IMR-90 (cell line): ENCODE results near the gene BCHE. TPM values are rescaled to one million over a fixed set of nuclear protein-coding genes. Genes with fewer than 3 reads are reported as not detected.

Experiments used
- ATAC-seq: fragments of 200-7000 bp; cut with Tn5 transposase; 2 replicates; pipeline ENCODE4 v1.9.1; 2020; ENCODE audit warnings: low read depth, mild to moderate bottlenecking, moderate library complexity
- BruUV-seq: library from RNA; stranded (reverse); fragments of 400-500 nt; replicated peaks from 2 replicates; lab custom pipeline; 2021; lab: Mats Ljungman, UMichigan
- CTCF ChIA-PET: fragments of 300-600 bp; formaldehyde crosslinking; extraction: SDS; loops from one replicate; lab custom pipeline; 2021; ENCODE audit warnings: antibody characterized with exemption; lab: Yijun Ruan, JAX
- POLR2A ChIA-PET: fragments of 300-600 bp; sonication (Branson Sonifier 250); formaldehyde crosslinking; loops from one replicate; lab custom pipeline; 2022; ENCODE audit warnings: antibody characterized with exemption; ENCODE audit not compliant: unreplicated experiment; lab: Charles Lee
- DNase-seq: peaks from one replicate; pipeline ENCODE4 v3.0.0; 2013
- H2AFZ ChIP-seq: replicated peaks from 2 replicates; pipeline ENCODE3; 2013; ENCODE audit warnings: low read length, mild to moderate bottlenecking; ENCODE audit not compliant: poor library complexity
- H2AK5ac ChIP-seq: 2 replicates; pipeline ENCODE4 v1.6.1; 2013; ENCODE audit warnings: low read depth, low read length, inconsistent platforms
- H2AK9ac ChIP-seq: replicated peaks from 2 replicates; pipeline ENCODE3; 2013; ENCODE audit warnings: mild to moderate bottlenecking, low read depth, low read length, moderate library complexity; ENCODE audit not compliant: poor library complexity
- H2BK120ac ChIP-seq: 2 replicates; pipeline ENCODE4 v1.6.1; 2013; ENCODE audit warnings: low read depth, low read length, inconsistent platforms
- H2BK15ac ChIP-seq: 3 replicates; pipeline ENCODE4 v1.6.1; 2013; ENCODE audit warnings: low read depth, low read length, inconsistent platforms
- H2BK20ac ChIP-seq: 2 replicates; pipeline ENCODE4 v1.6.1; 2013; ENCODE audit warnings: low read depth, mild to moderate bottlenecking, inconsistent platforms, low read length, moderate library complexity
- H2BK5ac ChIP-seq: 2 replicates; pipeline ENCODE4 v1.6.1; 2013; ENCODE audit warnings: mild to moderate bottlenecking, low read depth, low read length, inconsistent platforms; ENCODE audit not compliant: poor library complexity, severe bottlenecking
- H3K14ac ChIP-seq: replicated peaks from 2 replicates; pipeline ENCODE4 v1.6.1; 2013; ENCODE audit warnings: low read depth, low read length, inconsistent platforms
- H3K18ac ChIP-seq: 2 replicates; pipeline ENCODE4 v1.6.1; 2013; ENCODE audit warnings: low read depth, low read length, control low read depth
- H3K23ac ChIP-seq: 2 replicates; pipeline ENCODE4 v1.6.1; 2013; ENCODE audit warnings: low read depth, low read length, inconsistent platforms
- H3K27ac ChIP-seq: 2 replicates; pipeline ENCODE4 v1.5.1; 2013; ENCODE audit warnings: mild to moderate bottlenecking, control low read depth, low read length; ENCODE audit not compliant: insufficient read depth
- H3K27me3 ChIP-seq: 2 replicates; pipeline ENCODE4 v1.6.1; 2013; ENCODE audit warnings: low read length; ENCODE audit not compliant: control insufficient read depth, insufficient read depth
- H3K36me3 ChIP-seq: 2 replicates; pipeline ENCODE4 v1.6.1; 2013; ENCODE audit warnings: low read length, mixed read lengths; ENCODE audit not compliant: control insufficient read depth, insufficient read depth
- H3K4ac ChIP-seq: 2 replicates; pipeline ENCODE4 v1.6.1; 2013; ENCODE audit warnings: low read depth, low read length, inconsistent platforms
- H3K4me1 ChIP-seq: 2 replicates; pipeline ENCODE4 v1.6.1; 2013; ENCODE audit warnings: low read length, mixed read lengths; ENCODE audit not compliant: control insufficient read depth, insufficient read depth
- H3K4me2 ChIP-seq: 2 replicates; pipeline ENCODE4 v1.6.1; 2013; ENCODE audit warnings: low read depth, mild to moderate bottlenecking, control low read depth, low read length, moderate library complexity
- H3K4me3 ChIP-seq: 2 replicates; pipeline ENCODE4 v1.5.1; 2013; ENCODE audit warnings: low read depth, mild to moderate bottlenecking, control low read depth, low read length, moderate library complexity; ENCODE audit not compliant: insufficient read depth
- H3K56ac ChIP-seq: 2 replicates; pipeline ENCODE4 v1.6.1; 2013; ENCODE audit warnings: low read length, inconsistent platforms; ENCODE audit not compliant: insufficient read depth; ENCODE audit errors: extremely low read depth
- H3K79me1 ChIP-seq, 2 experiments: 2 replicates each; pipeline ENCODE4 v1.6.1; 2013; ENCODE audit warnings: low read length in 2 of 2, inconsistent platforms in 1 of 2, low read depth in 1 of 2
- H3K9ac ChIP-seq: 2 replicates; pipeline ENCODE4 v1.6.1; 2013; ENCODE audit warnings: low read depth, low read length, control low read depth
- H3K9me1 ChIP-seq: 2 replicates; pipeline ENCODE4 v1.6.1; 2013; ENCODE audit warnings: low read length, inconsistent platforms; ENCODE audit not compliant: insufficient read depth
- H3K9me3 ChIP-seq: 2 replicates; pipeline ENCODE4 v1.6.1; 2013; ENCODE audit warnings: low read length; ENCODE audit not compliant: control insufficient read depth, insufficient read depth
- H4K20me1 ChIP-seq: 2 replicates; pipeline ENCODE4 v1.6.1; 2013; ENCODE audit warnings: low read length, inconsistent platforms; ENCODE audit not compliant: insufficient read depth
- H4K5ac ChIP-seq: 2 replicates; pipeline ENCODE4 v1.6.1; 2013; ENCODE audit warnings: mild to moderate bottlenecking, low read depth, low read length, control low read depth
- H4K8ac ChIP-seq, 2 experiments: 2 replicates each; pipeline ENCODE4 v1.6.1; 2013; ENCODE audit warnings: low read depth in 2 of 2, low read length in 2 of 2, control low read depth in 1 of 2, inconsistent platforms in 1 of 2
- H4K91ac ChIP-seq: 2 replicates; pipeline ENCODE4 v1.6.1; 2013; ENCODE audit warnings: low read depth, low read length, inconsistent platforms; ENCODE audit not compliant: insufficient read depth
- CEBPB ChIP-seq: IDR thresholded peaks from 2 replicates; pipeline ENCODE4 v1.6.1; 2012; ENCODE audit warnings: low read depth, low read length, improper control_type of control experiment
- MAFK ChIP-seq: IDR thresholded peaks from 2 replicates; pipeline ENCODE4 v1.6.1; 2012; ENCODE audit warnings: low read depth, low read length, improper control_type of control experiment
- MXI1 ChIP-seq: IDR thresholded peaks from 2 replicates; pipeline ENCODE4 v1.6.1; 2012; ENCODE audit warnings: low read depth, mild to moderate bottlenecking, low read length, moderate library complexity, borderline replicate concordance
- RAD21 ChIP-seq: IDR thresholded peaks from 2 replicates; pipeline ENCODE4 v1.6.1; 2012; ENCODE audit warnings: low read length, improper control_type of control experiment
- RCOR1 ChIP-seq: IDR thresholded peaks from 2 replicates; pipeline ENCODE4 v1.6.1; 2012; ENCODE audit warnings: mild to moderate bottlenecking, low read length, improper control_type of control experiment; ENCODE audit not compliant: insufficient replicate concordance
- RFX5 ChIP-seq: IDR thresholded peaks from 2 replicates; pipeline ENCODE4 v1.8.0; 2012; ENCODE audit warnings: low read depth, mild to moderate bottlenecking, low read length, moderate library complexity
- USF2 ChIP-seq: fragments of 150-350 bp; IDR thresholded peaks from 2 replicates; pipeline ENCODE4 v1.6.1; 2017; ENCODE audit warnings: mild to moderate bottlenecking, antibody characterized with exemption, low read length, low read depth
- WGBS, 2 experiments: methylation state at CpG; one replicate each; pipeline versions ENCODE4 v1.1.5 to v1.1.7; 2013; ENCODE audit warnings: missing lambda C conversion rate in 2 of 2; ENCODE audit not compliant: insufficient read length in 1 of 2; ENCODE audit errors: extremely low coverage in 2 of 2; 5-methylcytosine and 5-hydroxymethylcytosine counted together
- dilution Hi-C: fragments of 300-500 bp; cut with HindIII; formaldehyde crosslinking; loops from one replicate; pipeline ENCODE4 v1.14.3; 2018; ENCODE audit warnings: low sequenced_read_pairs; ENCODE audit not compliant: unreplicated experiment
- in situ Hi-C: fragments of 300-500 bp; cut with MboI; formaldehyde crosslinking; loops from 3 replicates; pipeline ENCODE4 v1.14.3; 2019; ENCODE audit warnings: low sequenced_read_pairs, inconsistent platforms, mixed read lengths
- intact Hi-C: fragments of 100-400 bp; cut with micrococcal nuclease; formaldehyde crosslinking; loops from 2 replicates; pipeline ENCODE4 v1.10.0; 2022
- polyA plus RNA-seq, 3 experiments: library from polyadenylated mRNA; depleted of rRNA; stranded (reverse); fragments of >200 nt; gene quantifications; 2 replicates each; pipeline ENCODE4 v1.2.3, GENCODE V29; 2012; ENCODE audit warnings: low replicate concordance in 1 of 3
- total RNA-seq: library from RNA; depleted of rRNA; stranded (reverse); fragments of >200 nt; gene quantifications from 2 replicates; pipeline ENCODE4 v1.2.3, GENCODE V29; 2012

The BCHE gene
- total and polyA plus RNA-seq, 2 of the 4 experiments (the other 2 are of a cell fraction): 1.5 to 1.6 TPM

GRCh38 chr3:165800970-165801369 lies 36.3 kb downstream of the BCHE start:
- DNase-seq: no peak
- H2BK5ac ChIP-seq: no peak overlapping the region
- no peaks in the 10 kb centered on the region for H3K36me3 ChIP-seq
- no peak overlapping the region for H3K4ac ChIP-seq
- H3K14ac ChIP-seq: no peak overlapping the region
- H3K9me1 ChIP-seq: no peaks in the 10 kb centered on the region
- no CpG with 5 or more reads among the region's 3 CpGs for WGBS, 2 experiments
- no peak overlapping the region for H4K8ac ChIP-seq
- no peak overlapping the region for H3K23ac ChIP-seq
- H2BK120ac ChIP-seq: no peak overlapping the region
- no peak overlapping the region for H3K18ac ChIP-seq
- H4K20me1 ChIP-seq: no peaks in the 10 kb centered on the region
- no peak for TF ChIP-seq RFX5
- no peak for TF ChIP-seq MXI1
- TF ChIP-seq MAFK: no peak
- no peak for TF ChIP-seq USF2
- TF ChIP-seq CEBPB: no peak
- no peak for TF ChIP-seq RCOR1
- no peak for TF ChIP-seq RAD21
- ChIA-PET POLR2A (no interaction called here), CTCF (no interaction called here)
- in situ Hi-C loops (no loop called here), intact Hi-C loops (no loop called here), dilution Hi-C loops (no loop called here)
- no peak overlapping the region for H2AK9ac ChIP-seq
- H3K4me1 ChIP-seq: no peaks in the 10 kb centered on the region
- no peak for ATAC-seq
- no peak overlapping the region for H3K9ac ChIP-seq
- H3K9me3 ChIP-seq: peaks cover 2% of the 10 kb centered on the region; the same call in 1 of the 2 replicates
- no peak overlapping the region for H2AK5ac ChIP-seq
- BruUV-seq: no TSS peak
- H4K5ac ChIP-seq: no peak overlapping the region
- H3K27me3 ChIP-seq: no peaks in the 10 kb centered on the region
- H4K91ac ChIP-seq: no peak overlapping the region
- H3K4me3 ChIP-seq: no peak overlapping the region
- no peak overlapping the region for H2BK15ac ChIP-seq
- H3K27ac ChIP-seq: no peak overlapping the region
- no peak overlapping the region for H2AFZ ChIP-seq
- H2BK20ac ChIP-seq: no peak overlapping the region
- no peak overlapping the region for H3K56ac ChIP-seq
- no peaks in the 10 kb centered on the region for H3K79me1 ChIP-seq
- H3K4me2 ChIP-seq: no peak overlapping the region
